ENCODE results near the gene DLGAP1.

DNA sequence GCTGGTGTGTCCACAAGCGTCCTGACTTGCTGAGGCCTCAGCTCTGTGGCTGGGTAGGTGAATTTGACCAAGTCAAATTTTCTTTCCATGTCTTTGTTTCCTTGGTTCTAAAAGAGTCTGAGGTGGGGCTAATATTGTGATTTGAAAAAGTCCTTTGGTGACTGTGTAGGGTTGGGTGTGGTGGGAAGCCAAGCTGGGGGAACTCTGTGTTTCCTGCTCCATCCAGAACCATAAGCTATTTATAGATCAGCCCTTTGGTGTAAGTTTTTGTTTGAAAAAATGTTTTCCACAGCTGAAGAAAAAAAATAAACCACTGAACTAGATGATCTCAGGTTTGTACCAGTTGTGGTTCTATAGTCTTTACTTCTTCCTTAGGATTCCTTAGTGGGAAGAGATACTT, 542.4 kb downstream of the DLGAP1 start:
- TF ChIP-seq FOXM1 (IDR thresholded peaks at IDR 0.05; ENCODE audit: borderline replicate concordance) (no peak), BHLHE40 (IDR thresholded peaks at IDR 0.05; ENCODE audit: borderline replicate concordance) (no peak), LEF1 (IDR thresholded peaks at IDR 0.05; ENCODE audit: borderline replicate concordance) (no peak), L3MBTL2 (conservative IDR thresholded peaks at IDR 0.05) (no peak), FOXA1 (IDR thresholded peaks at IDR 0.05) (no peak), CTBP1 (IDR thresholded peaks at IDR 0.05; ENCODE audit: borderline replicate concordance) (no peak)
